ENCODE results near the gene MGAT5.
"Not testable (repeated sequence)": the region's sequence is repeated elsewhere in the genome, so short reads cannot be mapped to it uniquely, and the experiment has no call there.

The MGAT5 gene

DNA sequence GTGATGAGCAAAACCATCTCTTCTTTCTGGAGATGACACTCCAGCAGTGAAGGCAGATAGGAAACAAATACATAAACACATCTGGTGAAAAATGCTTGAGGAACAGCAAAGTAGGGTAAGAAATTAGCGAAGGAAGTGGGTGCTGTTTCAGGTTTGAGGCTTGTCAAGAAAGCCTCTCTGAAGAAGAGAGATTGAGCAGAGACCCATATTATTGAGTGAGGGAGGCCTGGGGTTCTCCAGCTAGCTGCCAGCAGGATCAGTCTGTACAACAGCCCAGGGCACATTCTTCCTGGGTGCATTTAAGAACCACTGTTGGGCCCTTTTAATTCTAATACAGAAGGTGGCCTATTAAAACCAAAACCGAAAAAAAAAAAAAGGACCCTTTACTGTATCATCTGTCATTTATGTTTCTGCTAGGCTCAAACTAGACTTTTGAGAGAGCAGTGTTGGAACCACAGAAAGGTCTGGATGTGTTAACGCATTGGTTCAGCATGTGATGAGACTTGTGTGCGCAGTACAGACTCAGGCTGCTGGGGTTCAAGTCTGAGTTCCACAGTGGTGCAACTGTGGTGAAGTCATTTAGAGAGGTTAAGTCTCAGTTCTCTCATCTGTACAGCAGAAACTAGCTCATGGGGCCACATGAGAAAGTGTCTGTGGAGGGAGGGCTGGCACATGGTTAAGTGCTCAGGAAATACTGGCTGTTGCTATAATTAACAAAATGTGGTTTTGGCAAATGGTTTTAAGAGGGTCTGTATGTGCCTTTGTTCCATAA lies 28.9 kb downstream of the MGAT5 start:
- Histone ChIP-seq H3K4me1 (ENCODE audit: control insufficient read depth, insufficient read depth, low read length) (no peaks in the 10 kb centered on the region), H3K36me3 (ENCODE audit: insufficient read depth, low read length) (no peaks in the 10 kb centered on the region), H3K9me3 (replicated peaks; ENCODE audit: low read length) (no peaks in the 10 kb centered on the region), H3K27me3 (ENCODE audit: control insufficient read depth, insufficient read depth, low read length) (no peaks in the 10 kb centered on the region), H3K9ac (ENCODE audit: low read depth, low read length) (no peak overlapping the region), H3K4me3 (ENCODE audit: low read length) (no peak overlapping the region), H3K4me2 (ENCODE audit: low read length) (no peak overlapping the region)

DNA sequence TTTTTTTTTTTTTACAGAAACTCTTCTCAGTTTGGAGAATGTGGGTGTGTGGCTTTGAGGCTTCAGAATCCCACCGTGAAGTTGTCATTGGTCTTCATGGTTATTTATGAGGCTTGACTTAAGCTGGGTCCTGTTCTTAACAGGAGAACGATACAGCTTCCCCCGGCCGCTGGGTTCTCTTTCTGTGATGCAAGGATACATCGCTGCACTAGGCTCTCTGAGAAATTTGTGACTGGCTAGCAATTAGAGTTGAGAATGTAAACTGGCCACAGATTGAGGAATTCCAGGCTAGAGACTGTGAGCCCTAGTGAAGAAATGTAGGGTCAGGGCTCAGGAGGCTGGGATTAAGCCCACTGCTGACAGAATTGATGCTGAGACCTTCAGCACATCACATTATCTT lies 29.8 kb downstream of the MGAT5 start:
- no peak overlapping the region for H3K4me2 ChIP-seq (ENCODE audit: low read length)
- no peaks in the 10 kb centered on the region for H3K4me1 ChIP-seq (ENCODE audit: control insufficient read depth, insufficient read depth, low read length)
- H3K36me3 ChIP-seq (ENCODE audit: insufficient read depth, low read length): no peaks in the 10 kb centered on the region
- H3K9ac ChIP-seq (ENCODE audit: low read depth, low read length): no peak overlapping the region
- H3K9me3 ChIP-seq (replicated peaks; ENCODE audit: low read length): no peaks in the 10 kb centered on the region
- H3K4me3 ChIP-seq (ENCODE audit: low read length): no peak overlapping the region
- H3K27me3 ChIP-seq (ENCODE audit: control insufficient read depth, insufficient read depth, low read length): no peaks in the 10 kb centered on the region

DNA sequence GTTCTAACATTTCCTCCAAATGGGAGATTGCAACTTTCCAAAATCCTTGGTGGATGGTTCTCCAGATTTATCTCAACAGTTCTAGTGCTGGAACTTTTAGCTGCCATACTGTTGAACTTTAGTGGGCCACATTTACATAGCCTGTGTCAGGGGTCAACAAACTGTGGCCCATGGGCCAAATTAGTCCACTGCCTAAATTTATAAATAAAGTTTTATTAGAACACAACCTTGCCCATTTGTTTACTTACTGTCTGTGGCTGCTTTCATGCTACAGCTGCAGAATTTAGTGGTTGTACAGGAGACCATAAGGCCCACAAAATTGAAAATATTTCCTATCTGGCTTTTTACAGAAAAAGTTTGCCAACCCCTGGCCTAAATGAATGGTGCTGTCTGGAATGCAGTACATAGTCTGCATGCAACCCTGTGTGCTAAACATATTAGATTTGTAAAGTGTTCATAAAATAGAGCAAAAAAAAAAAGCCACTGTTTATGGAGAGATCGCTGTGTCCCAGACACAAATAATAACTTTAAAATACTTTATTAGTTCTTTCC lies 30.3 kb downstream of the MGAT5 start:
- Histone ChIP-seq H3K4me1 (ENCODE audit: control insufficient read depth, insufficient read depth, low read length) (no peaks in the 10 kb centered on the region), H3K4me3 (ENCODE audit: low read length) (no peak overlapping the region), H3K27me3 (ENCODE audit: control insufficient read depth, insufficient read depth, low read length) (no peaks in the 10 kb centered on the region), H3K9me3 (replicated peaks; ENCODE audit: low read length) (no peaks in the 10 kb centered on the region), H3K4me2 (ENCODE audit: low read length) (no peak overlapping the region), H3K9ac (ENCODE audit: low read depth, low read length) (no peak overlapping the region), H3K36me3 (ENCODE audit: insufficient read depth, low read length) (no peaks in the 10 kb centered on the region)

DNA sequence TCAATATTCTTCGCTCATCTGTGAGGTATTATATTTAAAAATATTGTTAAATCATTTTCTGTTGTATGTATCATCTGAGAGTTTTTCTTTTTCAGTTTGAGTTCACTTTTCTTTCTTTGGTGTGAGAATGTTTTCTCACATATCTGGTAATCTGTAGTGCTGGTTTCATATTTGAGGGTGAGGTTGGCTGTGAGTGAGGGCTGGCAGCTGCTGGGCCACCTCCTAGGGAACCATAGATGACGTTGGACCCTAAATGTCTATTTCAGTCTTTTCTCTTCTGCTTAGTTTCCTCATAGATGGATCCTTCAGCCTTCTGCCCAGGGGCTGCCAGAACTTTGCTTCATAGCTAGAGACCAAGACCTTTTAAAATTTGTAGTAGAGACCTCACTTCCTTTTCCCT lies 33.5 kb downstream of the MGAT5 start:
- no peaks in the 10 kb centered on the region for H3K9me3 ChIP-seq (replicated peaks; ENCODE audit: low read length)
- H3K4me3 ChIP-seq (ENCODE audit: low read length): no peak overlapping the region
- no peaks in the 10 kb centered on the region for H3K36me3 ChIP-seq (ENCODE audit: insufficient read depth, low read length)
- no peak overlapping the region for H3K9ac ChIP-seq (ENCODE audit: low read depth, low read length)
- no peaks in the 10 kb centered on the region for H3K4me1 ChIP-seq (ENCODE audit: control insufficient read depth, insufficient read depth, low read length)
- no peaks in the 10 kb centered on the region for H3K27me3 ChIP-seq (ENCODE audit: control insufficient read depth, insufficient read depth, low read length)
- H3K4me2 ChIP-seq (ENCODE audit: low read length): no peak overlapping the region

DNA sequence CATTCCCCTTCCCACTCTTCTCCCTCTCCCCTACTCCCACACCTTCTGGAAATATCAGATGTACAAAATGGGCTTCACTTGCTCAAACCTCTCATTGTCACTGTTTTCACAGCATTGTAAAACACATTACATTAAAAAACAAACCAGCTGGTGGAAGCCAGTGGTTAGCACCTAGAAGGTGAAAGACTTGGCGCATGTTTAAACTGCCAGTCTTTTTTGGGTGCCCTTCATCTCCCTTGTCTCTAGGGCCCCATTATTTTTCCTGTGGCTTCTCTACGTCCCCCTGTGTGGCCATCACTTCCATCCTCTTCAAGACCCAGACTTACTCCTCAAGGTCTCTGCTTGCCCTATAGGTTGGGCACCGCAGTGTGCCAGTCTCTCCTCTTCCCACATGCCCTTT lies 34.9 kb downstream of the MGAT5 start:
- Histone ChIP-seq H3K36me3 (ENCODE audit: insufficient read depth, low read length) (no peaks in the 10 kb centered on the region), H3K27me3 (ENCODE audit: control insufficient read depth, insufficient read depth, low read length) (no peaks in the 10 kb centered on the region), H3K4me2 (ENCODE audit: low read length) (no peak overlapping the region), H3K4me1 (ENCODE audit: control insufficient read depth, insufficient read depth, low read length) (no peaks in the 10 kb centered on the region), H3K4me3 (ENCODE audit: low read length) (no peak overlapping the region), H3K9me3 (replicated peaks; ENCODE audit: low read length) (no peaks in the 10 kb centered on the region), H3K9ac (ENCODE audit: low read depth, low read length) (no peak overlapping the region)

DNA sequence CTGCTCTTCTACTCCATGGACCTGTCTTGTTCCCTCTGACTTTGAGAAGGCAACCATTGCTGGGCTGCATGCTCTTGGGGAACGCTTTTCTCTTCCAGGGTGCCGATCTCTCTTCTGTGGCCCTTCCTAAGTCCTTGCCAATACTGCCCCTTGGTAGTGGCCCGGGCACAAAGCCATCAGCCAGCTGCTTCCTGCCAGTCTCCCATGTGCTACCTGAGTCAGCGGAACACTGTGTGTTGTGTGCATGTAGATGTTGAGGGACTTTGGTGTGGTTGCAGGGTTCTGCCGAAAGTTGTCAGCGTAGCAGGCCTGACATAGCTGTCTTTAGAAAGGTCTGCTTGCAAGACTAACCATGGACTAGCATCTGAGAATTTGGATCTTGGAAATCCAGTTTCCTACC lies 35.4 kb downstream of the MGAT5 start:
- Histone ChIP-seq H3K4me1 (ENCODE audit: control insufficient read depth, insufficient read depth, low read length) (no peaks in the 10 kb centered on the region), H3K9ac (ENCODE audit: low read depth, low read length) (no peak overlapping the region), H3K27me3 (ENCODE audit: control insufficient read depth, insufficient read depth, low read length) (no peaks in the 10 kb centered on the region), H3K4me3 (ENCODE audit: low read length) (no peak overlapping the region), H3K4me2 (ENCODE audit: low read length) (no peak overlapping the region), H3K9me3 (replicated peaks; ENCODE audit: low read length) (no peaks in the 10 kb centered on the region), H3K36me3 (ENCODE audit: insufficient read depth, low read length) (no peaks in the 10 kb centered on the region)

DNA sequence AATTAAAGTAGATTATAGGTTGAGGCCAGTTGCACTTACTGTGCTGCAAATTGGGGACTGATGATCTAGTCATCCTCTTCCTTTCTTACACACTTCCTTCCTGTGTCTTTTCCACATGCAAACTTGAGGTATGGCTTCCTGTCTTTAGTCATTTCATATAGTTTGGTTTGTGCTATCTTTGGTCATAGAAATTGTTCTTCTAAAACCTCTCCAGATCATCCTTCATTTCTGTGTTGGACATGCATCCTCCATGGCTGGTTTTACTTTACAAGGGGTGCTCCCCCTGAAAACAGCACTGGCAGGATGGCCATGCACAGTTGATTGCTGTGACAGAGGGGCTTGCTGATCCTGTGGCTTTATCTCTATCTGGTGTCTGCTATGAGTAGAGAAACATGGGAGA lies 36.5 kb downstream of the MGAT5 start:
- Histone ChIP-seq H3K4me2 (ENCODE audit: low read length) (no peak overlapping the region), H3K4me3 (ENCODE audit: low read length) (no peak overlapping the region), H3K4me1 (ENCODE audit: control insufficient read depth, insufficient read depth, low read length) (peaks cover 4% of the 10 kb centered on the region), H3K27me3 (ENCODE audit: control insufficient read depth, insufficient read depth, low read length) (no peaks in the 10 kb centered on the region), H3K36me3 (ENCODE audit: insufficient read depth, low read length) (no peaks in the 10 kb centered on the region), H3K9ac (ENCODE audit: low read depth, low read length) (no peak overlapping the region), H3K9me3 (replicated peaks; ENCODE audit: low read length) (no peaks in the 10 kb centered on the region)

DNA sequence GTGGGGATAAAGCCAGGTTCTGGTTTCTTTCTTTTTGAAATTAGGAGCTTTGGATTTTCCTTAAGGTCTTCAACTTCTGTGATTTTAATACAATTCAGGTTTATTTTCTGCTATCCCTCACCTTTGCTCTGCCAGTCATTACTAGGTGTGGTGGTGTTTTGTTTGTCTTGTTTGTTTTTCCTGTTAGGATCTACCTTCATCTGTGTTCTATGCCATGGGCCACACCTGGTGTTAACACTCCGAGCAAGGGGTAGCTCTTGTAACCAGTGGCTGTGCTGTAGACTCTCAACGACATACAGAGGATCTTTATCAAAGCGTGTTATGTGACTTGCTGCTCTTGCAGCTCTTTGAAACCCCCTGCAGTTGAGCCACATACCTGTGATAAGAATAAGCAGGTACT lies 38.6 kb downstream of the MGAT5 start:
- Histone ChIP-seq H3K9ac (ENCODE audit: low read depth, low read length) (no peak overlapping the region), H3K4me1 (ENCODE audit: control insufficient read depth, insufficient read depth, low read length) (peaks cover 14% of the 10 kb centered on the region), H3K36me3 (ENCODE audit: insufficient read depth, low read length) (no peaks in the 10 kb centered on the region), H3K4me2 (ENCODE audit: low read length) (no peak overlapping the region), H3K9me3 (replicated peaks; ENCODE audit: low read length) (no peaks in the 10 kb centered on the region), H3K4me3 (ENCODE audit: low read length) (no peak overlapping the region), H3K27me3 (ENCODE audit: control insufficient read depth, insufficient read depth, low read length) (no peaks in the 10 kb centered on the region)

DNA sequence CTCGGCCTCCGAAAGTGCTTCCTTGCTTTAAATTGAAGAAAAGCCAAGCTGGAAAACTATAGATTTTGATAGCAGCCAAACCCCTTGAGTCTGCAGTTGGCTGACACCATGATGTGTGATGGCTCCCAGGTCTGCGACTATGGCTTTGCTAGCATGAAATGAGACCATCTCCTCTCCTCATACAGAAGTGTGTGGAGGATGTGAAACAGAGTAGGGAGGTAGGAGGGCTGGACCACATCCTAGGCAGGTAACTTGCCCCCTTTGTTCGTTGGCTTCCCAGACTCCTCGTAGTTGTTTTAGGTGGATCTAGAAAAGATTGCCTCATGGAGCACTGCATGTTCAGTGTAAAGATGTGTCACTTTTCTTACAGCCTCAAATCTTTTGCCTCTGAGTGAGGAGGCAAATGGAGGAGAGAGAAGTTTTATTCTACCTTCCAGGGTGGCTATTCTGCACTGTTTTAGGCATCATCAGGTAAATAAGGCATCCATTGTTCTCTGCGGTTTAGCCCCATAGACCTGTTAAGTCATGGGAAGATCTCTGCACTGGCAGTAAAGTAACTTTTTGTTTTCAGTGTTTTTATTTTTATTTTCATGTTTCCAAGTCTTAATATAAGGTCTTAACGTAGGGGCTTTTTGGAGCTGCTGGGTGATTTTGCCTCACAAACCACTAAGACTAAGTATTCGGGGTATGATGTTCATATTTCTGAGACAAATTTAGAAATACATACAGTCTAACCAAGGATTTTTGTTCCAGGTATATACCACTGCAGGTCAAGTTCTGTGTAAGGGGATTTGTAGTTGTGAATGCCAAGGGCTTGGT lies 40.1 kb downstream of the MGAT5 start:
- no peak overlapping the region for H3K9ac ChIP-seq (ENCODE audit: low read depth, low read length)
- no peak overlapping the region for H3K4me3 ChIP-seq (ENCODE audit: low read length)
- no peaks in the 10 kb centered on the region for H3K36me3 ChIP-seq (ENCODE audit: insufficient read depth, low read length)
- H3K4me1 ChIP-seq (ENCODE audit: control insufficient read depth, insufficient read depth, low read length): peaks cover 14% of the 10 kb centered on the region
- H3K9me3 ChIP-seq (replicated peaks; ENCODE audit: low read length): no peaks in the 10 kb centered on the region
- no peak overlapping the region for H3K4me2 ChIP-seq (ENCODE audit: low read length)
- no peaks in the 10 kb centered on the region for H3K27me3 ChIP-seq (ENCODE audit: control insufficient read depth, insufficient read depth, low read length)

DNA sequence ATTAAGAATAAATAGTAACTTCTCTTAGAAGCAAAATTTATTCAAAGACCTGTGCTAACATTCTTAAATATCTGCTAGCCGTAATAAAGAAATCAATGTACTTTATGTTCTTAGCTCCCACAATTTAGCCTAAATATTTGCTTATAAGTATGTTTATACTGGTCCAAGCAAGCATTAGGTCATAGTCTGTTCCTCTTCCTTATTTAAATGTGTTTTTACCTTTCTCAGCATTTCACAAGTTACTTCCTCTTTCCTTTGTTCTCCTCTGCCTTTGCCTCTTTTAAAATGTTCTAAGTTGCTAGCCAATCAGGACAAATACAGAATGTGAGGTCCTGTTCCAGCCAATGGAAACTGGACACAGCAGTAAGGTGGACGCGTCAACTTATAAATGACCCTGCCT lies 40.7 kb downstream of the MGAT5 start:
- not testable (repeated sequence) for H3K27me3 ChIP-seq (ENCODE audit: control insufficient read depth, insufficient read depth, low read length); H3K9me3 ChIP-seq (replicated peaks; ENCODE audit: low read length); H3K9ac ChIP-seq (ENCODE audit: low read depth, low read length); H3K36me3 ChIP-seq (ENCODE audit: insufficient read depth, low read length); H3K4me3 ChIP-seq (ENCODE audit: low read length); H3K4me2 ChIP-seq (ENCODE audit: low read length)
- H3K4me1 ChIP-seq (ENCODE audit: control insufficient read depth, insufficient read depth, low read length): peaks cover 14% of the 10 kb centered on the region

DNA sequence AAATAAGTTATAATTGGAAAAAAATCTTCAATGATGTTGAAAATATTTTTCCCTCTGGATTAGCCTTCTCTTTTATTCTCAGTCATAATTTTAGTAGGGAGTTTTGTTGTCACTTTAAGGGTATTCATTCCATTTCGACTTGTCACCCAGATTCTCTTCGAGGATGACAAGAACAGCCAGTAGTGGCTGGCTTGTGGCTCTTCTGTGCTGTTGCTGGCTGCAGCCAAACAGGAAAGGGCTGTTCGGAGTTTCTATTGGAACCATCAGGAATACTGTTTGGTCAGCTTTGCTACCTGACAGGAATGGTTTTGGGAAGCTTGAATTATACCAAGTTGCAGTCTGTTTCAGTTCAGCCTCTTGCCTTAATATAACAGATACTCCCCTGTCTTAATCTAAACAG lies 41.6 kb downstream of the MGAT5 start:
- Histone ChIP-seq H3K36me3 (ENCODE audit: insufficient read depth, low read length) (no peaks in the 10 kb centered on the region), H3K27me3 (ENCODE audit: control insufficient read depth, insufficient read depth, low read length) (no peaks in the 10 kb centered on the region), H3K9me3 (replicated peaks; ENCODE audit: low read length) (no peaks in the 10 kb centered on the region), H3K4me2 (ENCODE audit: low read length) (no peak overlapping the region), H3K4me3 (ENCODE audit: low read length) (no peak overlapping the region), H3K4me1 (ENCODE audit: control insufficient read depth, insufficient read depth, low read length) (peaks cover 14% of the 10 kb centered on the region), H3K9ac (ENCODE audit: low read depth, low read length) (no peak overlapping the region)
